H1 (cell line): ENCODE data around the gene MOB3B. TPM values are rescaled to one million over a fixed set of nuclear protein-coding genes. Genes with fewer than 3 reads are reported as not detected.

Source experiments
- CHD1 ChIP-seq: IDR thresholded peaks from 2 replicates; pipeline ENCODE4 v1.6.1; 2012; ENCODE audit warnings: low read depth, low read length, improper control_type of control experiment
- CTBP2 ChIP-seq: IDR thresholded peaks from 2 replicates; pipeline ENCODE4 v1.7.0; 2011; ENCODE audit warnings: borderline replicate concordance, mild to moderate bottlenecking, moderate library complexity, mixed read lengths, low read length; ENCODE audit not compliant: insufficient read depth, insufficient read length
- GABPA ChIP-seq: IDR thresholded peaks from 2 replicates; pipeline ENCODE4 v1.6.1; 2011; ENCODE audit warnings: mild to moderate bottlenecking, low read length, moderate library complexity, borderline replicate concordance; ENCODE audit not compliant: insufficient read depth
- POLR2AphosphoS5 ChIP-seq: IDR thresholded peaks from 2 replicates; pipeline ENCODE4 v1.6.1; 2011; ENCODE audit warnings: low read depth, low read length
- POU5F1 ChIP-seq: IDR thresholded peaks from 2 replicates; pipeline ENCODE4 v1.6.1; 2011; ENCODE audit warnings: low read depth, mild to moderate bottlenecking, low read length, moderate library complexity
- RBBP5 ChIP-seq: IDR thresholded peaks from 2 replicates; pipeline ENCODE4 v1.7.1; 2012; ENCODE audit warnings: low read depth, mild to moderate bottlenecking, inconsistent platforms, low read length, moderate library complexity, borderline replicate concordance
- SIRT6 ChIP-seq: IDR thresholded peaks from one replicate; pipeline ENCODE4 v1.7.1; 2012; ENCODE audit warnings: low read length, inconsistent platforms
- SIX5 ChIP-seq: IDR thresholded peaks from 2 replicates; pipeline ENCODE4 v1.6.1; 2011; ENCODE audit warnings: mild to moderate bottlenecking, low read depth, low read length
- polyA plus RNA-seq, 7 experiments: library from polyadenylated mRNA; depleted of rRNA in 3 of 7; stranded (reverse) in 5 of 7; unstranded in 2 of 7; fragments of >200 nt in 5 of 7; fragments of 200-250 nt in 2 of 7; gene quantifications; 1 replicate in 5 of 7; 2 replicates in 1 of 7; 4 replicates in 1 of 7; pipeline versions ENCODE4 v1.2.1 to v1.2.3, GENCODE V29; 2011 to 2013; ENCODE audit warnings: missing spikeins in 2 of 7, mixed read lengths in 2 of 7
- total RNA-seq: library from RNA; stranded (reverse); fragmentation: NEBNext Ultra II Directional; extraction: Animal tissue kit (Norgen Biotek cat#: 25700); gene quantifications from 2 replicates; pipeline ENCODE4 v1.2.1, GENCODE V29; 2021
- TF ChIP-seq, protein P1 (sequence below): IDR thresholded peaks from 2 replicates; pipeline ENCODE4 v1.6.1; 2011; ENCODE audit warnings: low read depth, mild to moderate bottlenecking, low read length; ENCODE audit not compliant: insufficient read depth

Gene MOB3B
- total and polyA plus RNA-seq, 2 of the 8 experiments (the other 6 are each of a cell fraction or from before 2014, with no cell fraction given): 12.7 to 16.1 TPM

DNA sequence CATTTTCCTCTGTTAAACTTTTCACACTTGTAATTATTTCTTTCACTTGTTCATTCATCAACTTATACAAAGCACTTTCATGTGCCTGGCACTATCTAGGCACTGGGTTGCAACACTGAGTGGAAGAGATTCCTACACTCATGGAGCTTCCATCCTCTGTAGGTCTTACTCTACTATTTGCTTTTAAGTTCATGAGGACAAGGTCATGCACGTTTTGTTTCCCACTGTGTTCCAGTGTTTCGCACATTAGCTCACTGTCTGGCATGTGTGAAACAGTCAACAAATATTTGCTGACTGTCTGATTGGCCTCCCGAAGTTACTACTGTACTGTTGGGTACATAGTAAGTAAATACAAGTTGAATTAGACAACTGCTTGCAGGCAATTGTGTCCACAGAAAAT lies 93.4 kb downstream of the MOB3B start (continued):
- TF ChIP-seq, protein P1, sequence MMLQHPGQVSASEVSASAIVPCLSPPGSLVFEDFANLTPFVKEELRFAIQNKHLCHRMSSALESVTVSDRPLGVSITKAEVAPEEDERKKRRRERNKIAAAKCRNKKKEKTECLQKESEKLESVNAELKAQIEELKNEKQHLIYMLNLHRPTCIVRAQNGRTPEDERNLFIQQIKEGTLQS: no peak
- TF ChIP-seq POU5F1: no peak
- TF ChIP-seq SIRT6: no peak
- TF ChIP-seq SIX5: no peak
- TF ChIP-seq CHD1: no peak
- TF ChIP-seq CTBP2: no peak
- no peak for TF ChIP-seq GABPA
- TF ChIP-seq RBBP5: no peak
- no peak for TF ChIP-seq POLR2AphosphoS5
